Pancreas (tissue), 10 donors: ENCODE measurements around the gene TWIST2. TPM values are rescaled to one million over a fixed set of nuclear protein-coding genes. Genes with fewer than 3 reads are reported as not detected.

ENCODE experiments used
- ATAC-seq, 4 donors: fragments of 200-7000 bp; cut with Tn5 transposase; one replicate each; pipeline versions ENCODE4 v1.8.0 to v1.9.1; 2020; ENCODE audit warnings: mild to moderate bottlenecking in 4 of 4, moderate library complexity in 4 of 4
- DNase-seq, 6 donors: peaks; one replicate each; pipeline ENCODE4 v3.0.0-alpha.2; 2020
- FAIRE-seq: peaks from 2 replicates; lab custom pipeline; 2012; peaks lifted over from hg19 to GRCh38; lab: Jason Lieb, UNC
- H3K27ac ChIP-seq, 4 donors: fragments of 200-600 bp; sonication (generic); 1 replicate in 3 of 4; 2 replicates in 1 of 4; pipeline versions ENCODE4 v1.5.0 to v1.8.0; 2020
- H3K27me3 ChIP-seq, 4 donors: fragments of 200-600 bp; one replicate each; pipeline ENCODE4 v1.8.0; 2021
- H3K36me3 ChIP-seq, 3 donors: fragments of 200-600 bp; sonication (generic) in 1 of 3; one replicate each; pipeline versions ENCODE4 v1.5.0 to v1.8.0; 2020 to 2021
- H3K4me1 ChIP-seq, 3 donors: fragments of 200-600 bp; one replicate each; pipeline ENCODE4 v1.8.0; 2021
- H3K4me3 ChIP-seq, 4 donors: fragments of 200-600 bp; sonication (generic) in 2 of 4; one replicate each; pipeline versions ENCODE4 v1.5.0 to v1.8.0; 2020 to 2021
- H3K9me3 ChIP-seq, 4 donors: fragments of 200-600 bp; one replicate each; pipeline ENCODE4 v1.8.0; 2021
- WGBS, 2 donors: extraction: QIAGEN DNeasy Blood & Tissue Kit; methylation state at CpG; one replicate each; pipeline ENCODE4 v1.1.7; 2013; 5-methylcytosine and 5-hydroxymethylcytosine counted together
- intact Hi-C, 3 donors: fragments of 100-400 bp; cut with DNase I; formaldehyde crosslinking; loops; one replicate each; pipeline versions ENCODE4 v1.11.1 to v1.14.2; 2022
- polyA plus RNA-seq, 2 donors: library from polyadenylated mRNA; stranded (reverse); fragments of 200-250 nt; gene quantifications; one replicate each; pipeline ENCODE4 v1.2.3, GENCODE V29; 2013
- total RNA-seq, 6 donors: library from RNA; stranded (reverse); fragmentation: NEBNext Ultra II Directional in 4 of 6; extraction: Animal tissue kit (Norgen Biotek cat#: 25700) in 4 of 6; gene quantifications; one replicate each; pipeline versions ENCODE4 v1.2.1 to v1.2.4, GENCODE V29; 2021 to 2023
- TF ChIP-seq, protein P1 (sequence below), 4 donors: fragments of 200-600 bp; sonication (generic) in 3 of 4; IDR thresholded peaks; one replicate each; pipeline versions ENCODE4 v1.5.0 to v1.8.0; 2021; ENCODE audit warnings: antibody characterized with exemption in 4 of 4
- donor health status: healthy with polysubstance abuse.
- donor health status: DM: no; HTN: no; CAD: no; lungs with moderate emphysema.
- donor health status: DM: no; HTN: no; CAD: no.
- donor health status: control.
- donor health status: control.
- donor health status: Bipolar disorder and iron deficiency.
- donor health status: DM: yes; HTN: yes; CAD: no.
- donor health status: DM: no; HTN: no; CAD: no.
- donor health status: DM: no; HTN: no; CAD: no.
- donor health status: DM: yes; HTN: yes; CAD: no.

The TWIST2 gene
- total and polyA plus RNA-seq, 8 donors = 0.31 to 3.0 (median 1.1) TPM

- Histone ChIP-seq H3K4me3 (no peak overlapping the region), H3K4me1 (no peaks in the 10 kb centered on the region), H3K9me3 (no peaks in the 10 kb centered on the region), H3K36me3 (no peaks in the 10 kb centered on the region), H3K27ac (no peak overlapping the region), H3K27me3 (no peaks in the 10 kb centered on the region)
- ATAC-seq (peak in 3 of 4 donors; percentile 6 to 17 (median 14)), FAIRE-seq (no peak), DNase-seq (no peak)
- TF ChIP-seq, protein P1, sequence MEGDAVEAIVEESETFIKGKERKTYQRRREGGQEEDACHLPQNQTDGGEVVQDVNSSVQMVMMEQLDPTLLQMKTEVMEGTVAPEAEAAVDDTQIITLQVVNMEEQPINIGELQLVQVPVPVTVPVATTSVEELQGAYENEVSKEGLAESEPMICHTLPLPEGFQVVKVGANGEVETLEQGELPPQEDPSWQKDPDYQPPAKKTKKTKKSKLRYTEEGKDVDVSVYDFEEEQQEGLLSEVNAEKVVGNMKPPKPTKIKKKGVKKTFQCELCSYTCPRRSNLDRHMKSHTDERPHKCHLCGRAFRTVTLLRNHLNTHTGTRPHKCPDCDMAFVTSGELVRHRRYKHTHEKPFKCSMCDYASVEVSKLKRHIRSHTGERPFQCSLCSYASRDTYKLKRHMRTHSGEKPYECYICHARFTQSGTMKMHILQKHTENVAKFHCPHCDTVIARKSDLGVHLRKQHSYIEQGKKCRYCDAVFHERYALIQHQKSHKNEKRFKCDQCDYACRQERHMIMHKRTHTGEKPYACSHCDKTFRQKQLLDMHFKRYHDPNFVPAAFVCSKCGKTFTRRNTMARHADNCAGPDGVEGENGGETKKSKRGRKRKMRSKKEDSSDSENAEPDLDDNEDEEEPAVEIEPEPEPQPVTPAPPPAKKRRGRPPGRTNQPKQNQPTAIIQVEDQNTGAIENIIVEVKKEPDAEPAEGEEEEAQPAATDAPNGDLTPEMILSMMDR (IDR thresholded peaks at IDR 0.05) = no peak
- WGBS, 2 donors = 67 to 82% methylated on average over 6 of the region's 6 CpGs
- intact Hi-C loops = no loop called here
Observed at GRCh38 chr2:238939074-238939473, 91.2 kb downstream of the TWIST2 start.

- intact Hi-C loops = no loop called here
- H3K36me3 ChIP-seq = no peaks in the 10 kb centered on the region
- H3K27me3 ChIP-seq = no peaks in the 10 kb centered on the region
- TF ChIP-seq, protein P1 (IDR thresholded peaks at IDR 0.05) = no peak
- no peaks in the 10 kb centered on the region for H3K9me3 ChIP-seq
- ATAC-seq = no peak
- no peak for DNase-seq
- 73 to 88% methylated on average over 8 of the region's 8 CpGs for WGBS, 2 donors
- H3K4me3 ChIP-seq = no peak overlapping the region
- no peak for FAIRE-seq
- no peaks in the 10 kb centered on the region for H3K4me1 ChIP-seq
- no peak overlapping the region for H3K27ac ChIP-seq
Observed at GRCh38 chr2:238939521-238940403, 91.9 kb downstream of the TWIST2 start.

DNA sequence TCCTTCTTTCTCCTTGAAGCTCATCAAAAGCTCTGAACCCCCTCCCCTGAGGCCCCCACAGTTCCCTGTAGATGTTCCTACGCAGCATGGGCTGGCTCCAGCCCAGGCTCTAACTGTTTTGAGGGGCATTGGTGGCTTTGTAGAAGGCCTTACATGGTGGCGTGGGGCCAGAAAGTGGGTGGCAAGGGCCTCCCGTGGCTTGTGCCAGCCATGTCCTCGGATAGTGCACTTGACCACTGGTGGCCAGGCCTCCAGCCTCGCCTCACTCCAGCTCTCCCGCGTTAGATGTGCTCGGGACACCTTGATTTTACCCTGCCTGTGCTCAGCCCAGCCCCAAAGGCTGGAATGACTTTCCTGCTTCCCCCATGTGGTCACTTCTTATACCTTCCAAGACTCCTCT is 92.9 kb downstream of the TWIST2 start:
- Histone ChIP-seq H3K9me3 (no peaks in the 10 kb centered on the region), H3K27me3 (no peaks in the 10 kb centered on the region), H3K36me3 (no peaks in the 10 kb centered on the region), H3K4me1 (no peaks in the 10 kb centered on the region), H3K4me3 (no peak overlapping the region), H3K27ac (no peak overlapping the region)
- WGBS, 2 donors = 75 to 87% methylated on average over 8 of the region's 8 CpGs
- DNase-seq (no peak), ATAC-seq (no peak), FAIRE-seq (no peak)
- intact Hi-C loops = no loop called here
- TF ChIP-seq, protein P1 (IDR thresholded peaks at IDR 0.05) = no peak

GRCh38 chr2:238941262-238941792 is 93.4 kb downstream of the TWIST2 start:
- no peak for ATAC-seq
- intact Hi-C loops = no loop called here
- Histone ChIP-seq H3K36me3 (no peaks in the 10 kb centered on the region), H3K27me3 (no peaks in the 10 kb centered on the region), H3K4me1 (no peaks in the 10 kb centered on the region), H3K27ac (no peak overlapping the region), H3K9me3 (no peaks in the 10 kb centered on the region), H3K4me3 (no peak overlapping the region)
- WGBS, 2 donors = 39 to 56% methylated on average over 7 of the region's 7 CpGs
- no peak for FAIRE-seq
- TF ChIP-seq, protein P1 (IDR thresholded peaks at IDR 0.05) = no peak
- DNase-seq = no peak
